Hepatocyte (in vitro differentiated cells): ENCODE data around the gene TBX10.
"Not testable (repeated sequence)": the region's sequence is repeated elsewhere in the genome, so short reads cannot be mapped to it uniquely, and the experiment has no call there.

Experiments
- EZH2 ChIP-seq: fragments of 200-600 bp; sonication (generic); IDR thresholded peaks from 2 replicates; pipeline ENCODE4 v1.6.1; 2016; ENCODE audit warnings: antibody characterized with exemption, mild to moderate bottlenecking, borderline replicate concordance
- TF ChIP-seq, protein P1 (sequence below): fragments of 200-600 bp; sonication (generic); IDR thresholded peaks from 2 replicates; pipeline ENCODE4 v1.5.1; 2016; ENCODE audit warnings: antibody characterized with exemption, mild to moderate bottlenecking; ENCODE audit not compliant: poor library complexity

DNA sequence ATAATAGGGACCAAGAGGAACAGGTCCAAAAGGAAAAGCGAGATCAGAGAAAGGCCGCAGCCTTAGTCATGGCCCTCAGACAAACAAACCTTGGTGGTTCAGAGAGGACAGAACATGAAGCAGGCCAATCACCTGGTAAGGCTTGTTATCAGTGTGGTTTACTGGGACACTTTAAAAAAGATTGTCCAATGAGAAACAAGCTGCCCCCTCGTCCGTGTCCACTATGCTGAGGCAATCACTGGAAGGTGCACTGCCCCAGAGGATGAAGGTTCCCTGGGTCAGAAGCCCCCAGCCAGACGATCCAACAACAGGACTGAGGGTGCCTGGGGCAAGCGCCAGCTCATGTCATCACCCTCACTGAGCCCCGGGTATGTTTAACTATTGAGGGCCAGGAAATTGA lies 16.7 kb downstream of the TBX10 start:
- TF ChIP-seq EZH2 = not testable (repeated sequence)
- TF ChIP-seq, protein P1, sequence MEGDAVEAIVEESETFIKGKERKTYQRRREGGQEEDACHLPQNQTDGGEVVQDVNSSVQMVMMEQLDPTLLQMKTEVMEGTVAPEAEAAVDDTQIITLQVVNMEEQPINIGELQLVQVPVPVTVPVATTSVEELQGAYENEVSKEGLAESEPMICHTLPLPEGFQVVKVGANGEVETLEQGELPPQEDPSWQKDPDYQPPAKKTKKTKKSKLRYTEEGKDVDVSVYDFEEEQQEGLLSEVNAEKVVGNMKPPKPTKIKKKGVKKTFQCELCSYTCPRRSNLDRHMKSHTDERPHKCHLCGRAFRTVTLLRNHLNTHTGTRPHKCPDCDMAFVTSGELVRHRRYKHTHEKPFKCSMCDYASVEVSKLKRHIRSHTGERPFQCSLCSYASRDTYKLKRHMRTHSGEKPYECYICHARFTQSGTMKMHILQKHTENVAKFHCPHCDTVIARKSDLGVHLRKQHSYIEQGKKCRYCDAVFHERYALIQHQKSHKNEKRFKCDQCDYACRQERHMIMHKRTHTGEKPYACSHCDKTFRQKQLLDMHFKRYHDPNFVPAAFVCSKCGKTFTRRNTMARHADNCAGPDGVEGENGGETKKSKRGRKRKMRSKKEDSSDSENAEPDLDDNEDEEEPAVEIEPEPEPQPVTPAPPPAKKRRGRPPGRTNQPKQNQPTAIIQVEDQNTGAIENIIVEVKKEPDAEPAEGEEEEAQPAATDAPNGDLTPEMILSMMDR = not testable (repeated sequence)
